Fibroblast of mammary gland (primary cell): Measurements from ENCODE around the gene CMTM4.
"Not testable (repeated sequence)": the region's sequence is repeated elsewhere in the genome, so short reads cannot be mapped to it uniquely, and the experiment has no call there.

Experiments used
- DNase-seq: peaks from one replicate; pipeline ENCODE4 v3.0.0-alpha.2; 2010; ENCODE audit warnings: low read depth
- H3K4me3 ChIP-seq: 2 replicates; pipeline ENCODE4 v1.5.1; 2011; ENCODE audit warnings: low read depth, mild to moderate bottlenecking, low read length, moderate library complexity; ENCODE audit not compliant: control insufficient read depth
- CTCF ChIP-seq: conservative IDR thresholded peaks from 2 replicates; pipeline ENCODE4 v1.5.1; 2011; ENCODE audit warnings: low read depth, low read length, inconsistent platforms; ENCODE audit not compliant: control insufficient read depth, insufficient read depth

CMTM4 gene

DNA sequence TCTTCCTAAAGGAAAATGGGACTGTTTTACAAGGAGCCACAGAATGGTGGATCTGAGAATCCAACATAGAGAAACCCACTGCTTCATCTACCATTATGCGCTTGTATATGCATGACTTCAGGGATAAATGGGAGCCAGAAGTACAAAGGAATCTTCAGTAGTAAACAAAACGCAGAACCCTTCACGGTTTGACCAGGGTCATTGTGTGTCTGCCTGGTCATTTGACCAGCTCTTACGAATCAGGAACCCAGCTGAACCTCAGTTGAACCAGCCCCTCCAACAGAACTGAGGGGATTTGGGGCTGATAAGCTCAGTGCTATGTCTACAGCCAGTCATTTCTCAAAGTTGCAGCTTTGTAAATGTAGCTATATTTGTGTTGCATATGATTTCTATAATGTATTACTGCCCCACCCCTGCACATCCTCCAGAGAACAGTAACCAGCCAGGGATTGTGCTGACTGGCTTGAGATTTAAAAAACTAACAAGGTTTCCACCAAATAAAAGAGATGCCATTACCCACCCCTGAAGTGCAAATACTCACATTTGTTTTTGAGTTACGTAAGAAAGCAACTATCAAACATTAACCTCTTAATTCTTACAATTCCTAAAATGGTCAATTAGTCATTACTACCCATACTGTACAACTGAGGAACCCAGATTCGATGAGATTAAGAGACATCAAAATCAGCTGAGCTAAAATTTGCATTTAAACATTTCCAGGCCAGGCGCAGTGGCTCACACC, 6.3 kb downstream of the CMTM4 start:
- no peak for TF ChIP-seq CTCF
- DNase-seq: no peak
- H3K4me3 ChIP-seq: no peak overlapping the region

- no peak overlapping the region for H3K4me3 ChIP-seq
- TF ChIP-seq CTCF: no peak
- no peak for DNase-seq
Measured at GRCh38 chr16:66689282-66689681, 7.3 kb downstream of the CMTM4 start.

DNA sequence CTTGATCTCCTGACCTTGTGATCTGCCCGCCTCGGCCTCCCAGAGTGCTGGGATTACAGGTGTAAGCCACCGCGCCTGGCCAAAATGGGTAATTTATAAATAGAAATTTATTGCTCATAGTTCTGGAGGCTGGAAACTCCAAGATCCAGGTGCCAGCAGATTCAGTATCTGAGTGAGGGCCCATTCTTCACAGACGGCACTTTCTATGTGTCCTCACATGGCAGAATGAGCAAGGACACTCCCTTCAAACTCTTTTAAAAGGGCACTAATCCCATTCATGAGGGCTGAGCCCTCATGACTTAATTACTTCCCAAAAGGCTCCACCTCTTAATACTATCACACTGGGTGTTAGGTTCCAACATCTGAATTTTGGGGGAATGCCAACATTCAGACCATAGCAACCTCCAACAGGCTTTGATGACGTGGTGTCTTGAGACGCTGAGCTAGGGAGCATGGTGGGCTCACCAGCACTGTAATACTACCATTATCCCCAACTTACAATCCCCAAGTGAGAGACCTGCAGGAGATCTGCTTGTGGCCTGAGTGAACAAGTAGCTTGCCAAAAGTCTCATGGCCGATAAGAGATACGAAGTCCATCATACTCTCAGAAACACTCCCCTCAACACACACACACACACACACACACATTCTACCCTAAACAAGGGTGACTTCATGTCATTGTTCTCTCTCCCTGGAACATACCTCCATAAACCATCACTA, 8.5 kb downstream of the CMTM4 start:
- no peak for TF ChIP-seq CTCF
- no peak overlapping the region for H3K4me3 ChIP-seq
- DNase-seq: no peak

DNA sequence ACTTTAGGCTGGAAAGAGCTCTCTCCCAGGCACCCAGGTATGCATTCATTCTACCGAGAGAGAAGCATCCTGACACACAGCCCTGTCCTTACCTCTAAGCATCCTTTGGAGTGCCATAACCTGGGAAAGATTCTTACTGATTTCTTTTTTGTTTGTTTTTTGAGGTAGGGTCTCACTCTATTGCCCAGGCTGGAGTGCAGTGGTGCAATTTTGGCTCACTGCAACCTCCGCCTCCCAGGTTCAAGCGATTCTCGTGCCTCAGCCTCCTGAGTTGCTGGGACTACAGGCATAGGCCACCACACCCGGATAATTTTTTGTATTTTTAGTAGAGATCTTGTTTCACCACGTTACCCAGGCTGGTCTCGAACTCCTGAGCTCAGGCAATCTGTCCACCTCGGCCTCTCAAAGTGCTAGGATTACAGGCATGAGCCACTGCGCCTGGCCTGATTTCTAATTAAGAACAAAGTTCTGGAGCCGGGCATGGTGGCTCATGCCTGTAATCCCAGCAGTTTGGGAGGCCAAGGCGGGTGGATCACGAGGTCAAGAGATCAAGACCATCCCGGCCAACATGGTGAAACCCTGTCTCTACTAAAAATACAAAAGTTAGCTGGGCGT, 10.9 kb downstream of the CMTM4 start:
- not testable (repeated sequence) for H3K4me3 ChIP-seq, DNase-seq

- no peak for DNase-seq
- no peak overlapping the region for H3K4me3 ChIP-seq
- TF ChIP-seq CTCF: no peak
Measured at GRCh38 chr16:66682271-66682670, 14.3 kb downstream of the CMTM4 start.

DNA sequence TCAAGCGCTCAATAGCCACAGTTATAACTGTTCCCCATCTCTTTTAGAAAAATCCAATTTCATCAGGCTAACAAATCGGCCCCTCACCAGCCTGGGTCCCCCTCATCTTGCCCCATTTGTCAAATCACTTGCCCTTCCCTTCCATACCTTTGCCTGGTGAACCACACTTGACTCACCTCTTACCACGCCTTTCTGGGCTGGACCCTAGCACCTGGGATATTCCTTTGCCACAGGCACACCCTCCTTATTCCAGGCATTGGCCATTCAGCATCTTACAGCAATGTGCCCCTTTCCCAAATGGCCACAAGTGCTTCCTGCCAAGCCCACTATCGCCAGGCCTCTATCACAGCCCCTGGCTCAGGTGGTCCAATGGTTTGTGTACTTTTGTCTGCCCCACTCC, 14.9 kb downstream of the CMTM4 start:
- TF ChIP-seq CTCF: no peak
- no peak overlapping the region for H3K4me3 ChIP-seq
- DNase-seq: no peak

DNA sequence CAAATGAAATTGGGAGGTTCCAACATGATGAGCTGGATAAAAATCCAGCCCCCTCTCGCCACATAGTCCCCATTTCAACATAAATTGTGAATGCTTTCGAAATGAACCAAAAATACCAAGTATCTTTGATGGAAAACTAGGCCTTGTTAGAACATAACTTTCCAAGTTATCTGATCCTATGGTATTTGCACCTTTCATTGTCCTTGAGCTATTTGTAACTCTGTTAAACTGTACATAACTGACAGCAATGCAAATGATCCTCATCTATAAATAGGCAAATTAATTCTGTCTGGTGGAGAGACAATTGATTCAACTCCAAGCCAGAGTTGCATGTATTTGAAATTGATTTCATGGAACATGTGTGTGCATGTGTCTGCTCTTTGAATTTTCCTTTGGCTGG, 18.2 kb downstream of the CMTM4 start:
- no peak overlapping the region for H3K4me3 ChIP-seq
- DNase-seq: no peak
- TF ChIP-seq CTCF: no peak
